Activated T-cell treated with anti-CD3 and anti-CD28 coated beads, Interleukin-2, amount 50 U/mL, for 4 hours (primary cell): Measurements from ENCODE around the gene TAL1. TPM values are rescaled to one million over a fixed set of nuclear protein-coding genes. Genes with fewer than 3 reads are reported as not detected.
"Not testable (repeated sequence)": the region's sequence is repeated elsewhere in the genome, so short reads cannot be mapped to it uniquely, and the experiment has no call there.

ENCODE experiments used
- ATAC-seq, 2 donors: fragments of 200-7000 bp; cut with Tn5 transposase; one replicate each; pipeline ENCODE4 v1.10.0; 2021
- DNase-seq: peaks from one replicate; pipeline ENCODE4 v3.0.0-alpha.2; 2020
- H3K27me3 Mint-ChIP-seq: one replicate; pipeline ENCODE4 v1.8.0; 2021; ENCODE audit warnings: low read depth, mixed read lengths
- H3K36me3 Mint-ChIP-seq: one replicate; pipeline ENCODE4 v1.8.0; 2022; ENCODE audit warnings: mixed read lengths; ENCODE audit not compliant: insufficient read depth
- H3K4me1 Mint-ChIP-seq: one replicate; pipeline ENCODE4 v1.8.0; 2021; ENCODE audit warnings: low read depth, mixed read lengths
- H3K4me3 Mint-ChIP-seq: one replicate; pipeline ENCODE4 v1.8.0; 2021; ENCODE audit warnings: mild to moderate bottlenecking, moderate library complexity, mixed read lengths
- H3K9me3 Mint-ChIP-seq: one replicate; pipeline ENCODE4 v1.8.0; 2021; ENCODE audit warnings: mixed read lengths
- total RNA-seq, 3 donors: library from RNA; stranded (reverse); gene quantifications; one replicate each; pipeline ENCODE4 v1.2.1, GENCODE V29; 2021

The TAL1 gene
- under 1 TPM; 0.05 to 0.14 (median 0.11) TPM for total RNA-seq

- Mint-ChIP-seq H3K4me3 (peak within 1 kb of the TSS; percentile 82), H3K27me3 (peaks cover 82% of the 10 kb centered on the region), H3K4me1 (peaks cover 31% of the 10 kb centered on the region), H3K36me3 (no peaks in the 10 kb centered on the region), H3K9me3 (no peaks in the 10 kb centered on the region)
- ATAC-seq = peak; percentile 20 to 27
- no peak for DNase-seq
These were observed at the start of gene TAL1 for GRCh38 chr1:47232187-47232874. TSS of gene TAL1 (minus strand) at chr1:47232225. CDS start at chr1:47225888, 6,337 bp downstream.

- Mint-ChIP-seq H3K4me1 (no peaks in the 10 kb centered on the region), H3K4me3 (no peak overlapping the region), H3K9me3 (no peaks in the 10 kb centered on the region), H3K27me3 (no peaks in the 10 kb centered on the region), H3K36me3 (peaks cover 8% of the 10 kb centered on the region)
- DNase-seq (no peak), ATAC-seq (no peak)
These were observed 48.1 kb upstream of the TAL1 start for GRCh38 chr1:47280142-47280541.

GRCh38 chr1:47276850-47277249 is 44.8 kb upstream of the TAL1 start:
- no peak overlapping the region for H3K4me3 Mint-ChIP-seq
- no peaks in the 10 kb centered on the region for H3K4me1 Mint-ChIP-seq
- DNase-seq (no peak), ATAC-seq (no peak)
- no peaks in the 10 kb centered on the region for H3K27me3 Mint-ChIP-seq
- peaks cover 8% of the 10 kb centered on the region for H3K36me3 Mint-ChIP-seq
- no peaks in the 10 kb centered on the region for H3K9me3 Mint-ChIP-seq

- H3K27me3 Mint-ChIP-seq, ATAC-seq, H3K4me1 Mint-ChIP-seq, DNase-seq, H3K4me3 Mint-ChIP-seq, H3K9me3 Mint-ChIP-seq, H3K36me3 Mint-ChIP-seq: not testable (repeated sequence)
These were observed 43.8 kb upstream of the TAL1 start for GRCh38 chr1:47275811-47276210.

- H3K4me1 Mint-ChIP-seq, ATAC-seq, DNase-seq, H3K4me3 Mint-ChIP-seq, H3K27me3 Mint-ChIP-seq, H3K9me3 Mint-ChIP-seq: not testable (repeated sequence)
- peaks cover 11% of the 10 kb centered on the region for H3K36me3 Mint-ChIP-seq
These were observed 33.5 kb upstream of the TAL1 start for GRCh38 chr1:47265529-47265928.

GRCh38 chr1:47262787-47263413 is 30.9 kb upstream of the TAL1 start:
- Mint-ChIP-seq H3K4me3 (no peak overlapping the region), H3K9me3 (no peaks in the 10 kb centered on the region), H3K36me3 (peaks cover 7% of the 10 kb centered on the region), H3K27me3 (no peaks in the 10 kb centered on the region), H3K4me1 (no peaks in the 10 kb centered on the region)
- peak; percentile 11 for DNase-seq
- ATAC-seq = no peak

GRCh38 chr1:47257224-47257623 is 25.2 kb upstream of the TAL1 start:
- Mint-ChIP-seq H3K9me3 (no peaks in the 10 kb centered on the region), H3K4me3 (no peak overlapping the region), H3K36me3 (no peaks in the 10 kb centered on the region), H3K27me3 (no peaks in the 10 kb centered on the region), H3K4me1 (no peaks in the 10 kb centered on the region)
- DNase-seq (no peak), ATAC-seq (no peak)

GRCh38 chr1:47252795-47253194 is 20.8 kb upstream of the TAL1 start:
- Mint-ChIP-seq H3K27me3 (no peaks in the 10 kb centered on the region), H3K9me3 (no peaks in the 10 kb centered on the region), H3K4me3 (no peak overlapping the region), H3K4me1 (no peaks in the 10 kb centered on the region), H3K36me3 (peaks cover 2% of the 10 kb centered on the region)
- no peak for ATAC-seq
- no peak for DNase-seq

- no peaks in the 10 kb centered on the region for H3K27me3 Mint-ChIP-seq
- no peak for DNase-seq
- no peaks in the 10 kb centered on the region for H3K9me3 Mint-ChIP-seq
- no peak overlapping the region for H3K4me3 Mint-ChIP-seq
- peaks cover 2% of the 10 kb centered on the region for H3K36me3 Mint-ChIP-seq
- no peaks in the 10 kb centered on the region for H3K4me1 Mint-ChIP-seq
- ATAC-seq = no peak
These were observed 20.3 kb upstream of the TAL1 start for GRCh38 chr1:47252369-47252768.

- no peak overlapping the region for H3K4me3 Mint-ChIP-seq
- no peaks in the 10 kb centered on the region for H3K4me1 Mint-ChIP-seq
- no peaks in the 10 kb centered on the region for H3K9me3 Mint-ChIP-seq
- ATAC-seq (no peak), DNase-seq (no peak)
- H3K27me3 Mint-ChIP-seq = peaks cover 4% of the 10 kb centered on the region
- peaks cover 2% of the 10 kb centered on the region for H3K36me3 Mint-ChIP-seq
These were observed 17.7 kb upstream of the TAL1 start for GRCh38 chr1:47249755-47250154.

- no peak for DNase-seq
- Mint-ChIP-seq H3K27me3 (peaks cover 29% of the 10 kb centered on the region), H3K9me3 (no peaks in the 10 kb centered on the region), H3K4me1 (peaks cover 3% of the 10 kb centered on the region), H3K4me3 (no peak overlapping the region), H3K36me3 (no peaks in the 10 kb centered on the region)
- no peak for ATAC-seq
These were observed 12.4 kb upstream of the TAL1 start for GRCh38 chr1:47244339-47244862.

- DNase-seq (no peak), ATAC-seq (no peak)
- H3K4me1 Mint-ChIP-seq = peaks cover 8% of the 10 kb centered on the region
- peaks cover 29% of the 10 kb centered on the region for H3K27me3 Mint-ChIP-seq
- H3K36me3 Mint-ChIP-seq = no peaks in the 10 kb centered on the region
- no peaks in the 10 kb centered on the region for H3K9me3 Mint-ChIP-seq
- H3K4me3 Mint-ChIP-seq = no peak overlapping the region
These were observed 11.9 kb upstream of the TAL1 start for GRCh38 chr1:47243910-47244309.

- Mint-ChIP-seq H3K27me3 (peaks cover 36% of the 10 kb centered on the region), H3K4me3 (no peak overlapping the region), H3K9me3 (no peaks in the 10 kb centered on the region), H3K4me1 (peaks cover 8% of the 10 kb centered on the region), H3K36me3 (no peaks in the 10 kb centered on the region)
- DNase-seq = no peak
- ATAC-seq = no peak
These were observed 9.4 kb upstream of the TAL1 start for GRCh38 chr1:47241114-47242113.

GRCh38 chr1:47238935-47239592 is 7.0 kb upstream of the TAL1 start:
- peaks cover 8% of the 10 kb centered on the region for H3K4me1 Mint-ChIP-seq
- no peaks in the 10 kb centered on the region for H3K9me3 Mint-ChIP-seq
- H3K36me3 Mint-ChIP-seq = no peaks in the 10 kb centered on the region
- H3K27me3 Mint-ChIP-seq = peaks cover 41% of the 10 kb centered on the region
- DNase-seq = no peak
- H3K4me3 Mint-ChIP-seq = no peak overlapping the region
- peak; percentile 14 to 52 for ATAC-seq
